Measurements from ENCODE around the gene AGAP1. TPM values are rescaled to one million over a fixed set of nuclear protein-coding genes. Genes with fewer than 3 reads are reported as not detected.

AGAP1 gene
- total RNA-seq, 1 donor from 2014 or later: 46.3 TPM

DNA sequence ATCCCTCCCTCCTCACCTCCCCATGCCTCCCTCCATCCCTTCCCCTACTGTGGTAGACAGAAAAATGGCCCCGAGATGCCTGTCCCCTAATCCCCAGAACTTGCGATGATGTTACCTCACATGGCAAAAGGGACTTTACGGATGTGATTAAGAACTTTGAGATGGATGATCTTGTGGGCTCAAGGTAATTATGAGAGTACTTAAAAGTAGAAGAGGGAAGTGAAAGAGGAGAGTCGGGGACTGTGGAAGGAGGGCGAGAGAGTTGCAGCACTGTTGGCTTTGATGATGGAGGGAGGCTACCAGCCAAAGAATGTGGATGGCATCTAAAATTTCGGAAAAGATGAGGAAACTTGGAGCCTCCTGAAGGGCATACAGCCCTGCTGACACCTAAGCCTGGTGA lies 66.5 kb downstream of the AGAP1 start:
- H3K36me3 Mint-ChIP-seq: no peaks in the 10 kb centered on the region
- TF ChIP-seq, protein P1, sequence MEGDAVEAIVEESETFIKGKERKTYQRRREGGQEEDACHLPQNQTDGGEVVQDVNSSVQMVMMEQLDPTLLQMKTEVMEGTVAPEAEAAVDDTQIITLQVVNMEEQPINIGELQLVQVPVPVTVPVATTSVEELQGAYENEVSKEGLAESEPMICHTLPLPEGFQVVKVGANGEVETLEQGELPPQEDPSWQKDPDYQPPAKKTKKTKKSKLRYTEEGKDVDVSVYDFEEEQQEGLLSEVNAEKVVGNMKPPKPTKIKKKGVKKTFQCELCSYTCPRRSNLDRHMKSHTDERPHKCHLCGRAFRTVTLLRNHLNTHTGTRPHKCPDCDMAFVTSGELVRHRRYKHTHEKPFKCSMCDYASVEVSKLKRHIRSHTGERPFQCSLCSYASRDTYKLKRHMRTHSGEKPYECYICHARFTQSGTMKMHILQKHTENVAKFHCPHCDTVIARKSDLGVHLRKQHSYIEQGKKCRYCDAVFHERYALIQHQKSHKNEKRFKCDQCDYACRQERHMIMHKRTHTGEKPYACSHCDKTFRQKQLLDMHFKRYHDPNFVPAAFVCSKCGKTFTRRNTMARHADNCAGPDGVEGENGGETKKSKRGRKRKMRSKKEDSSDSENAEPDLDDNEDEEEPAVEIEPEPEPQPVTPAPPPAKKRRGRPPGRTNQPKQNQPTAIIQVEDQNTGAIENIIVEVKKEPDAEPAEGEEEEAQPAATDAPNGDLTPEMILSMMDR (conservative IDR thresholded peaks at IDR 0.05): no peak
- DNase-seq (ENCODE audit: extremely low spot score, unreplicated experiment): no peak
- no peak overlapping the region for H3K4me3 Mint-ChIP-seq
- H3K27me3 Mint-ChIP-seq: no peaks in the 10 kb centered on the region
- no peak overlapping the region for H3K27ac Mint-ChIP-seq
- H3K9me3 Mint-ChIP-seq: no peaks in the 10 kb centered on the region
- H3K4me1 Mint-ChIP-seq (ENCODE audit: unreplicated experiment): peaks cover 55% of the 10 kb centered on the region

DNA sequence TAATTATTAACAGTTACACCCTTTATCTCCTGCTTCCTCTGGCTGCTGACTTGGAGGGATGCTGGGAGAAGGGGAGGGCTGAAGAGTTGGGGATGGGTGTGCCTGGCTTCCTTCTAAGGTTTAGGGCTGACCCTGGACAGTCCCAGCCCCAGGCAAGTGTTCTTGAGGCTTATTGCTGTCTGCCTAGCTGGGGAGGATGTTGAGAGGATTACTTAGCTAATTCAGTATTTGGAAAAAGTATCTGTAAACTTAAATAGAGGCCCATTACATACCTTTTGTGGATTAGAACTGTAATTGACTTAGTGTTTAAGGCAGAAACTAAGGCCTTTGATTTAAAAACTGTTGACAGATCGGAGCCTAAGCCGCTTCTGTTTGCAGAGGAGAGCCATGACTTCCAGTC lies 67.6 kb downstream of the AGAP1 start:
- TF ChIP-seq, protein P1 (conservative IDR thresholded peaks at IDR 0.05): no peak

DNA sequence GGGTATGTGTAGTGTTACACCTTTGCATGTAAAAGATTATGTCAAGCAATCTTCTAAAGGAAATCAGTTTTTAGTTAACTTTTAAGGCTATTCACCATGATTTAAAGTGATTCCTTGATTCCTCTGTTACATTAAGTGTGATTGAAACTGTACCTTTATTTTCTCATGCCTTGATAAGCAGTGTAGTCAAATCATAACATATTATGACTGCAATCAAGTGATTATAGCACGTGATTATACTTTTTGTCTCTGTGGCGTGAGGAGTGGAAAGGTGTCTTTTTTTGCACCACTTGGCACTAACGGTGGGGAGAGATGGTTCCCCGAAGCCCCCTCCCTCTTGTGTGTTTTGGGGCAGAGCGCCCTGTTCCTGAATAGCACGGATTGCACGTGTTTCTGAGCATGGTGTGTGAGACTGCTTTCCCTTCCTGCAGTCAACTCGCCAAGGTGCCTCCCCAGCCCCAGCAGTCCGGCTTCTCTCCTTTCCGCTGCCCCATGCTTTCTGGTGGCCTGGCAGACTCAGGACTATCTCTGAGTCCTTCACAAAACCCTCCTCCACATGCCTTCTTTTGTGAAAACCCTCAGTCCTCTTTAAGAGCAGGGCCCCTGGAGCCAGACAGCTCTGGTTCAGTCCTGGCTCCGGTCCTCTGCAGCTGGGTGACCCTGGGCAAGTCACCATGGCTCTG lies 68.4 kb downstream of the AGAP1 start:
- TF ChIP-seq, protein P1 (conservative IDR thresholded peaks at IDR 0.05): no peak
- Mint-ChIP-seq H3K36me3 (peaks cover under 1% of the 10 kb centered on the region), H3K27ac (no peak overlapping the region), H3K9me3 (no peaks in the 10 kb centered on the region), H3K4me1 (ENCODE audit: unreplicated experiment) (peaks cover 57% of the 10 kb centered on the region), H3K27me3 (no peaks in the 10 kb centered on the region), H3K4me3 (no peak overlapping the region)
- no peak for DNase-seq (ENCODE audit: extremely low spot score, unreplicated experiment)

More for the DNA sequence above, 67.6 kb downstream of the AGAP1 start:
- Mint-ChIP-seq H3K9me3 (no peaks in the 10 kb centered on the region), H3K36me3 (no peaks in the 10 kb centered on the region), H3K27me3 (no peaks in the 10 kb centered on the region), H3K27ac (peak overlapping the region; percentile 60), H3K4me3 (no peak overlapping the region), H3K4me1 (ENCODE audit: unreplicated experiment) (peaks cover 57% of the 10 kb centered on the region)
- no peak for DNase-seq (ENCODE audit: extremely low spot score, unreplicated experiment)

DNA sequence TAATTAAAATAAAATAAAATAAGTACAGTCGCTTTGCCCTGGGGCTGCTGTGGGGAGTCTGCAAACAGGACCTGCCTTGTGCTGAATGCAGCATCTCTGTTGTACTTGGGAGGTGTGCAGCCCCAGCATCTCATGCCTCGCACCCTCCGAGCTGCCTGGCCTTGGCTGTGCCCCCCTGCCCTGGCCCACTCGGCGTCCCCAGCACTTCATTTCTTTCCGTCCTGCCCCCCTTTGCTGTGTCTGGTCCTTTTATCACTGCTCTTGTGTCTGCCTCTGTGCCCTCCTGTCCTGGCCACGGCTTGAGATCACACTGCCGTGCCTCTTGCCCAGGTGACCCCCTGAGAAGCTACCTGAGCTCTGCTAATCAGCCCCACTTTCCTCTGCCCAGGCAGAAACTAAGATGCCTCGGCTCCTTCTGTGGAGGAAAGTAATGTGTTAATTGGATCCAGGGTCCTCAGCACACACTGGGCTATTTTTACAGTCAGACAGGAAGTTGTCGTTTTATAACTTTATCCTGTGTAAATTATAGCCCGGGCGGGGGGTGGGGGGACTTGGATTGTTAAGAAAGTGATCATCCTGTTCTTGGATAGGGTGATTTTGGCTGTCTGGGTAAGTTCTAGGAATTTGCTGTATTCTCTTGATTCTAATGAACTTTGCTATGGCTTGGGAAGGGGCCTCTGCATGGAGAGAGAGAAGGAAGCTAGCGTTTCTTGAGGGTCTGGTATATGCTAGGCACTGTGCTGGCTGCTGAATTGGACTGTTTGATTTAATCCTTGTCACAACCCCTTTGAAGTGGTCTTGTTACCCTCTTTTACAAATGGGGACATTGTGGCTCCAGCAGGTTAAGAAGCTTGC lies 69.4 kb downstream of the AGAP1 start:
- Mint-ChIP-seq H3K9me3 (no peaks in the 10 kb centered on the region), H3K4me3 (peak overlapping the region; percentile 24), H3K27ac (peak overlapping the region; percentile 20), H3K27me3 (no peaks in the 10 kb centered on the region), H3K4me1 (ENCODE audit: unreplicated experiment) (peaks cover 50% of the 10 kb centered on the region), H3K36me3 (peaks cover 3% of the 10 kb centered on the region)
- no peak for DNase-seq (ENCODE audit: extremely low spot score, unreplicated experiment)
- TF ChIP-seq, protein P1 (conservative IDR thresholded peaks at IDR 0.05): no peak

DNA sequence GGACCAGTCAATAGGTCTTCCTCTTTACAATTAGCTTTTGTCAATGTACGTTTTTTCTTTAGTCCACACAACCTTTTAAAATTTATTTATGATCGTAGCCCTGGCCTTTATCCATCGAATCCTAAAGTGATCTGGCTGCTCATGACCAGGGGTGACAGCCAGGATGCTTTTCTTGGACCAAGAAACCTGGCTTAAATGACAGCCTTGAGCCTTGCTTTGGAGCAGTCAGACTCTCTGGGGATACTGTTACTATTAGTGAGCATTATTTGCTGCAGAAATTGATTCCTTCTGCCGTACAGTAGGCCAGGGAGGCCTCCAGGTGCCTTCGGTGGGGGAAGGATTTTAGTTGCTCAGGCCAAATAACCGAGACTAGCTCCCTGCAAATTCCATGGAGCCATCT lies 70.2 kb downstream of the AGAP1 start:
- H3K4me3 Mint-ChIP-seq: no peak overlapping the region
- H3K9me3 Mint-ChIP-seq: no peaks in the 10 kb centered on the region
- peaks cover 47% of the 10 kb centered on the region for H3K4me1 Mint-ChIP-seq (ENCODE audit: unreplicated experiment)
- H3K27ac Mint-ChIP-seq: no peak overlapping the region
- H3K36me3 Mint-ChIP-seq: peaks cover 3% of the 10 kb centered on the region
- TF ChIP-seq, protein P1 (conservative IDR thresholded peaks at IDR 0.05): no peak
- DNase-seq (ENCODE audit: extremely low spot score, unreplicated experiment): no peak
- no peaks in the 10 kb centered on the region for H3K27me3 Mint-ChIP-seq

Measured in type B pancreatic cell (in vitro differentiated cells).